K562 (cell line): Measurements from ENCODE around the gene SERGEF. TPM values are rescaled to one million over a fixed set of nuclear protein-coding genes. Genes with fewer than 3 reads are reported as not detected.

Experiments
- ATAC-seq: fragments of 200-7000 bp; cut with Tn5 transposase; 3 replicates; pipeline ENCODE4 v1.9.1; 2020; ENCODE audit warnings: moderate library complexity
- BruUV-seq: library from RNA; stranded (reverse); fragments of 400-500 nt; replicated peaks from 2 replicates; lab custom pipeline; 2021; lab: Mats Ljungman, UMichigan
- CTCF ChIA-PET: fragments of 300-600 bp; formaldehyde crosslinking; extraction: SDS; loops from one replicate; lab custom pipeline; 2021; ENCODE audit warnings: low intra/inter-chr PET ratio; lab: Yijun Ruan, JAX
- POLR2A ChIA-PET: fragments of 300-600, 350-650 bp; sonication (Branson Sonifier 250); formaldehyde crosslinking; extraction: SDS; loops from one replicate; lab custom pipeline; 2021; ENCODE audit warnings: antibody characterized with exemption, inconsistent platforms; lab: Yijun Ruan, JAX
- DNase-seq, 4 experiments: peaks; one replicate each; pipeline versions ENCODE4 v3.0.0 to v3.0.0-alpha.2; 2011 to 2018; ENCODE audit warnings: low spot score in 3 of 4, mixed read lengths in 3 of 4; ENCODE audit errors: extremely low read depth in 1 of 4
- FAIRE-seq: peaks from 2 replicates; lab custom pipeline; 2011; peaks lifted over from hg19 to GRCh38; lab: Jason Lieb, UNC
- H2AFZ ChIP-seq: 2 replicates; pipeline ENCODE4 v1.6.0; 2011; ENCODE audit warnings: low read depth, low read length, control low read depth, inconsistent platforms
- H3K27ac ChIP-seq: fragments of 200-600 bp; 3 replicates; pipeline ENCODE4 v1.8.0; 2011; ENCODE audit warnings: low read depth, mild to moderate bottlenecking, control low read depth, inconsistent platforms, low read length, moderate library complexity, mixed read lengths; ENCODE audit errors: extremely low read depth
- H3K27me3 ChIP-seq, 2 experiments: fragments of 300-600 bp in 1 of 2; 2 replicates in 1 of 2; 3 replicates in 1 of 2; pipeline versions ENCODE4 v1.6.0 to v1.8.0; 2011; ENCODE audit warnings: inconsistent platforms in 2 of 2, low read length in 2 of 2, mild to moderate bottlenecking in 1 of 2, mixed read lengths in 1 of 2, moderate library complexity in 1 of 2; ENCODE audit not compliant: control insufficient read depth in 2 of 2, insufficient read depth in 2 of 2
- H3K36me3 ChIP-seq: fragments of 300-600 bp; 3 replicates; pipeline ENCODE4 v1.8.0; 2011; ENCODE audit warnings: mild to moderate bottlenecking, low read length, inconsistent platforms; ENCODE audit not compliant: control insufficient read depth, insufficient read depth
- H3K4me1 ChIP-seq, 2 experiments: fragments of 200-600 bp in 1 of 2; replicated peaks in 1 of 2; 2 replicates in 1 of 2; 3 replicates in 1 of 2; pipeline versions ENCODE4 v1.5.1 to v1.8.0; 2011; ENCODE audit warnings: inconsistent platforms in 2 of 2, low read length in 2 of 2, mild to moderate bottlenecking in 1 of 2, mixed read lengths in 1 of 2, moderate library complexity in 1 of 2; ENCODE audit not compliant: control insufficient read depth in 2 of 2, insufficient read depth in 2 of 2
- H3K4me2 ChIP-seq: 2 replicates; pipeline ENCODE4 v1.6.1; 2011; ENCODE audit warnings: low read length, control low read depth, inconsistent platforms, mixed read lengths; ENCODE audit not compliant: insufficient read depth
- H3K4me3 ChIP-seq: fragments of 200-600 bp; sonication (generic), shearing (Covaris generic); 2 replicates; pipeline ENCODE4 v1.5.1; 2016; ENCODE audit warnings: control low read depth, inconsistent platforms
- H3K79me2 ChIP-seq: fragments of 200-600 bp; 3 replicates; pipeline ENCODE4 v1.8.0; 2011; ENCODE audit warnings: low read length, inconsistent platforms; ENCODE audit not compliant: control insufficient read depth, insufficient read depth
- H3K9ac ChIP-seq, 2 experiments: 2 replicates each; pipeline versions ENCODE4 v1.6.0 to v1.6.1; 2011; ENCODE audit warnings: low read depth in 2 of 2, low read length in 2 of 2, control low read depth in 1 of 2, inconsistent platforms in 1 of 2, mild to moderate bottlenecking in 1 of 2, mixed read lengths in 1 of 2; ENCODE audit not compliant: insufficient read depth in 1 of 2
- H3K9me1 ChIP-seq: one replicate; pipeline ENCODE4 v1.6.0; 2011; ENCODE audit warnings: inconsistent platforms, mild to moderate bottlenecking, low read length, moderate library complexity; ENCODE audit not compliant: control insufficient read depth, insufficient read depth
- H3K9me3 ChIP-seq: replicated peaks from 2 replicates; pipeline ENCODE4 v1.5.1; 2011; ENCODE audit warnings: low read depth, low read length, inconsistent platforms; ENCODE audit not compliant: control insufficient read depth, insufficient read depth
- H4K20me1 ChIP-seq: replicated peaks from 2 replicates; pipeline ENCODE4 v1.6.1; 2011; ENCODE audit warnings: low read length, inconsistent platforms, mixed read lengths; ENCODE audit not compliant: control insufficient read depth, insufficient read depth
- ARHGAP35 ChIP-seq: fragments of 450-650 bp; IDR thresholded peaks from 2 replicates; pipeline ENCODE4 v1.6.1; 2018; ENCODE audit not compliant: partially characterized antibody
- BRF1 ChIP-seq: IDR thresholded peaks from 3 replicates; pipeline ENCODE4 v1.6.1; 2011; ENCODE audit warnings: borderline replicate concordance, mild to moderate bottlenecking; ENCODE audit not compliant: insufficient read length; ENCODE audit errors: extremely low read depth
- CC2D1A ChIP-seq: fragments of 450-650 bp; IDR thresholded peaks from 2 replicates; pipeline ENCODE4 v1.6.1; 2017; ENCODE audit warnings: mild to moderate bottlenecking
- CHD1 ChIP-seq: fragments of 200-600 bp; sonication (generic); IDR thresholded peaks from one replicate; pipeline ENCODE4 v1.6.1; 2012; ENCODE audit warnings: mild to moderate bottlenecking, moderate library complexity, low read length, inconsistent platforms
- CXXC5 ChIP-seq: fragments of 250-450 bp; sonication (Bioruptor Pico); IDR thresholded peaks from 2 replicates; pipeline ENCODE4 v1.8.0; 2022; ENCODE audit warnings: inconsistent platforms, mild to moderate bottlenecking, moderate library complexity
- EGR1 ChIP-seq: fragments of 450-650 bp; conservative IDR thresholded peaks from 2 replicates; pipeline ENCODE4 v1.6.1; 2017; ENCODE audit warnings: mild to moderate bottlenecking
- EP400 ChIP-seq: fragments of 450-650 bp; IDR thresholded peaks from 2 replicates; pipeline ENCODE4 v1.6.1; 2017; ENCODE audit warnings: antibody characterized with exemption, mild to moderate bottlenecking, moderate library complexity
- HMG20A ChIP-seq: fragments of 450-650 bp; formaldehyde crosslinking; conservative IDR thresholded peaks from 2 replicates; pipeline ENCODE4 v1.4.0; 2020; ENCODE audit warnings: mild to moderate bottlenecking, mixed read lengths
- SAFB2 ChIP-seq: fragments of 200-400 bp; formaldehyde crosslinking; IDR thresholded peaks from 2 replicates; pipeline ENCODE4 v1.6.1; 2018; ENCODE audit warnings: borderline replicate concordance, low read length, low read depth, moderate library complexity; ENCODE audit not compliant: severe bottlenecking
- SIN3A ChIP-seq, 2 experiments: fragments of 150-350 bp in 1 of 2; IDR thresholded peaks; 2 replicates each; pipeline ENCODE4 v1.6.1; 2011 to 2016; ENCODE audit warnings: borderline replicate concordance in 2 of 2, low read depth in 2 of 2, low read length in 2 of 2, mild to moderate bottlenecking in 2 of 2, moderate library complexity in 2 of 2; ENCODE audit not compliant: control insufficient read depth in 1 of 2
- SP1 ChIP-seq: sonication (generic); formaldehyde crosslinking; IDR thresholded peaks from 2 replicates; pipeline ENCODE4 v1.8.1; 2022; ENCODE audit warnings: mild to moderate bottlenecking, missing genetic modification reagents
- YY1 ChIP-seq, 3 experiments: IDR thresholded peaks; 2 replicates each; pipeline ENCODE4 v1.6.1; 2011; ENCODE audit warnings: low read length in 2 of 3, mild to moderate bottlenecking in 2 of 3, moderate library complexity in 2 of 3, borderline replicate concordance in 1 of 3, control low read depth in 1 of 3, low read depth in 1 of 3; ENCODE audit not compliant: insufficient read depth in 3 of 3, insufficient replicate concordance in 2 of 3, control insufficient read depth in 1 of 3, insufficient read length in 1 of 3; ENCODE audit errors: extremely low read depth in 1 of 3
- ZBTB43 ChIP-seq: sonication (generic); formaldehyde crosslinking; IDR thresholded peaks from 2 replicates; pipeline ENCODE4 v1.8.0; 2023; ENCODE audit warnings: mild to moderate bottlenecking, missing genetic modification reagents
- ZFP30 ChIP-seq: fragments of 250-450 bp; sonication (Bioruptor Pico); IDR thresholded peaks from 2 replicates; pipeline ENCODE4 v1.8.0; 2022; ENCODE audit warnings: moderate library complexity, mild to moderate bottlenecking, inconsistent platforms, borderline replicate concordance
- ZNF146 ChIP-seq: IDR thresholded peaks from one replicate; pipeline ENCODE4 v1.6.1; 2018; ENCODE audit warnings: missing compliant biosample characterization; ENCODE audit not compliant: unreplicated experiment
- ZNF24 ChIP-seq: fragments of 450-650 bp; IDR thresholded peaks from 2 replicates; pipeline ENCODE4 v1.6.1; 2016
- ZNF263 ChIP-seq: sonication (generic); formaldehyde crosslinking; IDR thresholded peaks from 2 replicates; pipeline ENCODE4 v1.8.0; 2022; ENCODE audit warnings: mild to moderate bottlenecking, missing genetic modification reagents, borderline replicate concordance
- WGBS: fragments of 100-300 bp; shearing (Covaris generic); methylation state at CpG from one replicate; pipeline ENCODE4 v1.1.6; 2016; ENCODE audit warnings: low coverage, mixed read lengths; ENCODE audit not compliant: insufficient coverage; ENCODE audit errors: missing lambda C conversion rate; 5-methylcytosine and 5-hydroxymethylcytosine counted together
- in situ Hi-C: fragments of 300-500 bp; cut with MboI; formaldehyde crosslinking; loops from 4 replicates; pipeline ENCODE4 v1.15.0; 2018; ENCODE audit warnings: inconsistent platforms, mixed read lengths
- intact Hi-C: fragments of 100-400 bp; cut with micrococcal nuclease; formaldehyde crosslinking; loops from 2 replicates; pipeline ENCODE4 v1.14.2; 2022
- polyA plus RNA-seq, 8 experiments: library from polyadenylated mRNA; depleted of rRNA in 4 of 8; stranded (reverse) in 5 of 8; unstranded in 3 of 8; fragments of >200 nt; fragmentation: Nextera tagmentation in 2 of 8; fragmentation: Illumina TruSeq in 1 of 8; extraction: Ambion mirVana in 2 of 8; extraction: Trizol in 1 of 8; gene quantifications; 2 replicates each; pipeline versions ENCODE4 v1.2.1 to v1.2.3, GENCODE V29; 2011 to 2014; ENCODE audit warnings: inconsistent platforms in 1 of 8, missing spikeins in 1 of 8
- total RNA-seq, 7 experiments: library from RNA; depleted of rRNA in 6 of 7; stranded (reverse); fragments of >200 nt in 6 of 7; fragmentation: Illumina TruSeq in 2 of 7; extraction: Trizol in 2 of 7; gene quantifications; 2 replicates each; pipeline versions ENCODE4 v1.2.1 to v1.2.3, GENCODE V29; 2011 to 2021; ENCODE audit warnings: low replicate concordance in 1 of 7

Gene SERGEF
- total and polyA plus RNA-seq, 9 of the 15 experiments (the other 6 are each of a cell fraction or from before 2014, with no cell fraction given) = 10.2 to 28.0 (median 19.9) TPM

GRCh38 chr11:17876827-17877226 lies 136.0 kb downstream of the SERGEF start:
- Histone ChIP-seq H3K79me2 (no peaks in the 10 kb centered on the region), H3K27ac (no peak overlapping the region)
- 67% methylated on average over 3 of the region's 3 CpGs for WGBS
- no peak for DNase-seq
- POLR2A ChIA-PET = no interaction called here
- no peak for FAIRE-seq
- no peak for TF ChIP-seq EGR1
- no peak for TF ChIP-seq CC2D1A
- TF ChIP-seq, all 486 proteins: peak for 0
- H3K9ac ChIP-seq = no peak overlapping the region
- no peaks in the 10 kb centered on the region for H3K4me1 ChIP-seq
- H4K20me1 ChIP-seq = no peaks in the 10 kb centered on the region; the same call in 1 of the 2 replicates
- no TSS peak for BruUV-seq
- no peak overlapping the region for H3K4me2 ChIP-seq
- no peak overlapping the region for H3K4me3 ChIP-seq
- H3K27me3 ChIP-seq = no peaks in the 10 kb centered on the region
- intact Hi-C loops (no loop called here), in situ Hi-C loops (no loop called here)
- H3K9me3 ChIP-seq = no peaks in the 10 kb centered on the region
- ATAC-seq = no peak
- no peaks in the 10 kb centered on the region for H3K9me1 ChIP-seq
- CTCF ChIA-PET = no interaction called here
- no peaks in the 10 kb centered on the region for H3K36me3 ChIP-seq
- no peak overlapping the region for H2AFZ ChIP-seq

- Histone ChIP-seq H3K9me3 (no peaks in the 10 kb centered on the region), H3K79me2 (no peaks in the 10 kb centered on the region), H3K4me3 (no peak overlapping the region), H2AFZ (no peak overlapping the region), H3K9me1 (no peaks in the 10 kb centered on the region), H3K27ac (no peak overlapping the region), H3K36me3 (no peaks in the 10 kb centered on the region), H4K20me1 (no peaks in the 10 kb centered on the region; the same call in 1 of the 2 replicates), H3K4me1 (no peaks in the 10 kb centered on the region), H3K27me3 (no peaks in the 10 kb centered on the region), H3K4me2 (no peak overlapping the region), H3K9ac (no peak overlapping the region)
- no peak for DNase-seq
- no TSS peak for BruUV-seq
- no peak for FAIRE-seq
- intact Hi-C loops = no loop called here
- no peak for ATAC-seq
- in situ Hi-C loops = no loop called here
- CTCF ChIA-PET = no interaction called here
- POLR2A ChIA-PET = no interaction called here
- no peak for TF ChIP-seq CHD1
- no peak for TF ChIP-seq ZBTB43 (CRISPR knock-in tag)
- no peak for TF ChIP-seq SIN3A (IDR thresholded peaks at IDR 0.05; ENCODE audit: borderline replicate concordance in 2 of 2, control insufficient read depth in 1 of 2, low read depth in 2 of 2, low read length in 2 of 2)
- no peak for TF ChIP-seq ZNF24
- TF ChIP-seq EP400 = no peak
- no peak for TF ChIP-seq ZFP30
- no peak for TF ChIP-seq ZNF146 (CRISPR knock-in tag)
- TF ChIP-seq SP1 = no peak
- no peak for TF ChIP-seq SAFB2
- TF ChIP-seq HMG20A (CRISPR knock-in tag) = no peak
- no peak for TF ChIP-seq ARHGAP35
- TF ChIP-seq CXXC5 (CRISPR knock-in tag) = no peak
- TF ChIP-seq YY1 (IDR thresholded peaks at IDR 0.05; ENCODE audit: borderline replicate concordance in 1 of 3, control insufficient read depth in 1 of 3, extremely low read depth in 1 of 3, insufficient read depth in 3 of 3, insufficient read length in 1 of 3, insufficient replicate concordance in 2 of 3, low read depth in 1 of 3, low read length in 2 of 3) = no peak
- TF ChIP-seq ZNF263 (CRISPR knock-in tag) = no peak
- no peak for TF ChIP-seq BRF1
These were observed 137.0 kb downstream of the SERGEF start for GRCh38 chr11:17875891-17876290.
